HEK293 (cell line): Measurements from ENCODE around the gene PIK3C2A.
A peak's percentile ranks its signal among the peaks of the same experiment; 100 is the strongest.

Experiments
- CTCF ChIA-PET: fragments of 350-600 bp; formaldehyde crosslinking; extraction: SDS; loops from one replicate; lab custom pipeline; 2021; ENCODE audit warnings: antibody characterized with exemption; lab: Yijun Ruan, JAX
- POLR2A ChIA-PET: fragments of 300-600 bp; formaldehyde crosslinking; extraction: SDS; loops from one replicate; lab custom pipeline; 2020; ENCODE audit warnings: antibody characterized with exemption, inconsistent platforms; lab: Yijun Ruan, JAX
- H3K27ac ChIP-seq: fragments of 200-500 bp; sonication (Bioruptor generic); 2 replicates; pipeline ENCODE4 v1.5.1; 2014; ENCODE audit warnings: low read depth, low read length, control low read depth, inconsistent platforms; ENCODE audit errors: extremely low read depth
- H3K36me3 ChIP-seq, 2 experiments: fragments of 200-500 bp in 1 of 2; sonication (Bioruptor generic) in 1 of 2; 1 replicate in 1 of 2; 2 replicates in 1 of 2; pipeline ENCODE4 v1.5.1; 2014 to 2017; ENCODE audit warnings: inconsistent platforms in 2 of 2, low read length in 2 of 2; ENCODE audit not compliant: control insufficient read depth in 2 of 2, insufficient read depth in 1 of 2
- H3K4me1 ChIP-seq: fragments of 200-500 bp; sonication (Bioruptor generic); 2 replicates; pipeline ENCODE4 v1.5.1; 2014; ENCODE audit warnings: mild to moderate bottlenecking, low read length, inconsistent platforms; ENCODE audit not compliant: control insufficient read depth, insufficient read depth
- H3K4me3 ChIP-seq: 2 replicates; pipeline ENCODE4 v1.5.1; 2011; ENCODE audit warnings: low read depth, mild to moderate bottlenecking, control low read depth, low read length, moderate library complexity
- H3K9me3 ChIP-seq: fragments of 200-500 bp; sonication (Bioruptor generic); 2 replicates; pipeline ENCODE4 v1.5.1; 2014; ENCODE audit warnings: low read depth, low read length, inconsistent platforms; ENCODE audit not compliant: control insufficient read depth, insufficient read depth
- CTCF ChIP-seq: fragments of 450-650 bp; formaldehyde crosslinking; IDR thresholded peaks from 2 replicates; pipeline ENCODE4 v1.5.1; 2016; ENCODE audit warnings: missing biosample characterization, missing genetic modification characterization
- GFI1B ChIP-seq: fragments of 450-650 bp; formaldehyde crosslinking; IDR thresholded peaks from 2 replicates; pipeline ENCODE4 v1.5.1; 2016; ENCODE audit warnings: missing biosample characterization, missing genetic modification characterization
- GLIS2 ChIP-seq: fragments of 450-650 bp; formaldehyde crosslinking; IDR thresholded peaks from 2 replicates; pipeline ENCODE4 v1.5.1; 2016; ENCODE audit warnings: missing biosample characterization, missing genetic modification characterization
- IKZF3 ChIP-seq: fragments of 450-650 bp; IDR thresholded peaks from 2 replicates; pipeline ENCODE4 v1.5.0; 2018; ENCODE audit warnings: missing biosample characterization, mild to moderate bottlenecking, missing genetic modification characterization, moderate library complexity
- KLF8 ChIP-seq: fragments of 450-650 bp; formaldehyde crosslinking; IDR thresholded peaks from 2 replicates; pipeline ENCODE4 v1.5.1; 2016; ENCODE audit warnings: missing biosample characterization, missing genetic modification characterization
- PRDM1 ChIP-seq: fragments of 450-650 bp; formaldehyde crosslinking; IDR thresholded peaks from 2 replicates; pipeline ENCODE4; 2016; ENCODE audit warnings: missing biosample characterization, missing genetic modification characterization
- RBAK ChIP-seq: fragments of 450-650 bp; formaldehyde crosslinking; IDR thresholded peaks from 2 replicates; pipeline ENCODE4 v1.5.1; 2016; ENCODE audit warnings: missing biosample characterization, missing genetic modification characterization
- REPIN1 ChIP-seq: fragments of 450-650 bp; formaldehyde crosslinking; IDR thresholded peaks from 2 replicates; pipeline ENCODE4 v1.5.1; 2017; ENCODE audit warnings: missing biosample characterization, missing genetic modification characterization, low read depth
- SALL2 ChIP-seq: fragments of 450-650 bp; formaldehyde crosslinking; IDR thresholded peaks from 2 replicates; pipeline ENCODE4 v1.5.0; 2017; ENCODE audit warnings: missing biosample characterization, mild to moderate bottlenecking, missing genetic modification characterization, borderline replicate concordance
- SP2 ChIP-seq: fragments of 450-650 bp; formaldehyde crosslinking; IDR thresholded peaks from 2 replicates; pipeline ENCODE4 v1.5.1; 2016; ENCODE audit warnings: missing biosample characterization, missing genetic modification characterization
- TCF7L2 ChIP-seq: IDR thresholded peaks from 2 replicates; pipeline ENCODE4 v1.6.1; 2011; ENCODE audit warnings: low read depth, mild to moderate bottlenecking, inconsistent platforms, low read length, moderate library complexity, borderline replicate concordance
- ZBTB20 ChIP-seq: fragments of 450-650 bp; formaldehyde crosslinking; IDR thresholded peaks from 2 replicates; pipeline ENCODE4 v1.5.1; 2016; ENCODE audit warnings: missing biosample characterization, missing genetic modification characterization
- ZBTB48 ChIP-seq: fragments of 450-650 bp; formaldehyde crosslinking; IDR thresholded peaks from 2 replicates; pipeline ENCODE4 v1.5.1; 2016; ENCODE audit warnings: missing biosample characterization, missing genetic modification characterization
- ZBTB7A ChIP-seq: fragments of 450-650 bp; formaldehyde crosslinking; IDR thresholded peaks from 2 replicates; pipeline ENCODE4 v1.5.1; 2016; ENCODE audit warnings: low read depth, missing biosample characterization, missing genetic modification characterization
- ZEB2 ChIP-seq: fragments of 450-650 bp; formaldehyde crosslinking; IDR thresholded peaks from 2 replicates; pipeline ENCODE4 v1.5.1; 2016; ENCODE audit warnings: missing biosample characterization, missing genetic modification characterization
- ZFP41 ChIP-seq: fragments of 450-650 bp; formaldehyde crosslinking; IDR thresholded peaks from 2 replicates; pipeline ENCODE4 v1.5.1; 2016; ENCODE audit warnings: missing biosample characterization, missing genetic modification characterization, borderline replicate concordance
- ZNF10 ChIP-seq: fragments of 450-650 bp; formaldehyde crosslinking; IDR thresholded peaks from 2 replicates; pipeline ENCODE4 v1.5.1; 2017; ENCODE audit warnings: missing biosample characterization, missing genetic modification characterization
- ZNF341 ChIP-seq: fragments of 450-650 bp; formaldehyde crosslinking; IDR thresholded peaks from 2 replicates; pipeline ENCODE4; 2016; ENCODE audit warnings: low read depth, missing biosample characterization, missing genetic modification characterization
- ZNF354C ChIP-seq: fragments of 450-650 bp; formaldehyde crosslinking; IDR thresholded peaks from 2 replicates; pipeline ENCODE4 v1.5.1; 2016; ENCODE audit warnings: missing biosample characterization, missing genetic modification characterization, low read depth, borderline replicate concordance
- ZNF366 ChIP-seq: fragments of 450-650 bp; formaldehyde crosslinking; conservative IDR thresholded peaks from 2 replicates; pipeline ENCODE4 v1.5.1; 2016; ENCODE audit warnings: missing biosample characterization, missing genetic modification characterization
- ZNF433 ChIP-seq: fragments of 450-650 bp; formaldehyde crosslinking; IDR thresholded peaks from 2 replicates; pipeline ENCODE4 v1.5.1; 2016; ENCODE audit warnings: missing biosample characterization, missing genetic modification characterization, low read depth
- ZNF501 ChIP-seq: fragments of 450-650 bp; formaldehyde crosslinking; IDR thresholded peaks from 2 replicates; pipeline ENCODE4 v1.5.1; 2016; ENCODE audit warnings: missing biosample characterization, missing genetic modification characterization
- ZNF548 ChIP-seq: fragments of 450-650 bp; formaldehyde crosslinking; IDR thresholded peaks from 2 replicates; pipeline ENCODE4 v1.5.1; 2016; ENCODE audit warnings: missing biosample characterization, missing genetic modification characterization
- ZNF561 ChIP-seq: fragments of 450-650 bp; IDR thresholded peaks from 2 replicates; pipeline ENCODE4 v1.5.1; 2018; ENCODE audit warnings: missing biosample characterization, missing genetic modification characterization, borderline replicate concordance
- ZXDB ChIP-seq: fragments of 450-650 bp; formaldehyde crosslinking; IDR thresholded peaks from 2 replicates; pipeline ENCODE4 v1.5.1; 2016; ENCODE audit warnings: missing biosample characterization, missing genetic modification characterization
- TF ChIP-seq, protein P1 (sequence below): fragments of 450-650 bp; formaldehyde crosslinking; IDR thresholded peaks from 2 replicates; pipeline ENCODE4 v1.5.1; 2016; ENCODE audit warnings: missing biosample characterization, missing genetic modification characterization
- TF ChIP-seq, protein P2 (sequence below): fragments of 450-650 bp; formaldehyde crosslinking; IDR thresholded peaks from 2 replicates; pipeline ENCODE4 v1.5.1; 2017; ENCODE audit warnings: missing biosample characterization, missing genetic modification characterization
- TF ChIP-seq, protein P3 (sequence below): fragments of 450-650 bp; formaldehyde crosslinking; IDR thresholded peaks from 2 replicates; pipeline ENCODE4 v1.5.1; 2017; ENCODE audit warnings: missing biosample characterization, missing genetic modification characterization

PIK3C2A gene

DNA sequence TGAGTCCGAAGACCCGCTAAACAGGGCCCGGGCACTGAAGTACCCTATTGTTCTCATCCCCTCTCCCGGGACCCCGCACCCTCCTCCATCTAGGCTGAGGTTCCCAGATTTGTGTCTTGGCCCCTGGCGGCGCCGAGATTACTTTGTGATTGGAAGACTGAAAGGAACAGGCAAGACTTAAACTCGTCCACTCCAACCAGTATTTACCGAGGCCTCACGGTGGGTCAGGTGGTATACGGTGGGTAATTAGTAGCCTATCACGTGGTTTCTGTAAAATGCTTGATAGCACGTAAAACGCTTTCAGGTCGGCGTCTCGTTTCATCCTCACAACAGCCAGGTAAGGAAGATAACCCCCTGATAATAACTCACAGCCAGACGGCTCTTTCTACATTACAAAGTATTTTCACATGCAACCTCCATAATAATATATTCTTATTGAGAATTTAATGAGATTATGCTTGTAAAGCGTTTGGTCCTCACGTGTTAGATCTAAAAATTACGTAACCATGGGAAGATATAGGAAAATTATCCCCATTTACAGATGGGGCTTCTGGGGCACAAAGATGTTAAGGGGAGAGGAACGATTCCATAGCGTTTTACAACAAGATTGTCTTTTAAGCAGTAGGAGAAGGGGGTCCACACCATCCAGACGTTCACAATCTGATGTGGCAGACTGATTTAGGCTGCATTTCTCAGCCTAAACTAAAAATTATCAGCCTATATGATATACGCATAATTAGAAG is 642 bp upstream of the PIK3C2A start:
- H3K36me3 ChIP-seq, result peaks cover 0 to 9% of the 10 kb centered on the region in 2 experiments; a peak in 1 of 3 replicates
- ChIA-PET POLR2A (interaction anchor here (0.6 to 2.2 kb wide), 12 partner anchors 9 to 145 kb away, joined by 3 to 23 read pairs (median 6); partner anchors contain the start of genes NCR3LG1, NUCB2 and RPS13), CTCF (interaction anchor here (0.5 to 0.7 kb wide), 5 partner anchors 26 to 571 kb away, joined by 3 to 7 read pairs (median 3); no protein-coding TSS in a partner anchor)
- peaks cover 4% of the 10 kb centered on the region; the same call in 1 of the 2 replicates for H3K4me1 ChIP-seq
- peak overlapping the region; percentile 84 for H3K27ac ChIP-seq
- H3K9me3 ChIP-seq, result no peaks in the 10 kb centered on the region
- peak overlapping the region; percentile 92 for H3K4me3 ChIP-seq
- 0 out of 2 replicates have a peak, but pooled peaks have one; percentile 33 for TF ChIP-seq REPIN1 (tag by site-specific recombination)
- TF ChIP-seq KLF8 (tag by site-specific recombination), result no peak
- TF ChIP-seq ZFP41 (tag by site-specific recombination), result no peak
- 0 out of 2 replicates have a peak, but pooled peaks have one; percentile 29 for TF ChIP-seq ZBTB7A
- no peak for TF ChIP-seq RBAK
- peak; percentile 75; the same call in 1 of the 2 replicates for TF ChIP-seq GFI1B
- TF ChIP-seq GLIS2, result 0 out of 2 replicates have a peak, but pooled peaks have one; percentile 52
- peak; percentile 92 for TF ChIP-seq TCF7L2
- 0 out of 2 replicates have a peak, but pooled peaks have one; percentile 9 for TF ChIP-seq ZXDB
- peak; percentile 19; the same call in 1 of the 2 replicates for TF ChIP-seq IKZF3
- TF ChIP-seq ZNF354C (tag by site-specific recombination), result no peak
- no peak for TF ChIP-seq ZNF433 (tag by site-specific recombination)
- TF ChIP-seq ZBTB20 (tag by site-specific recombination), result peak; percentile 99
- TF ChIP-seq ZNF341, result peak; percentile 30; the same call in 1 of the 2 replicates
- no peak for TF ChIP-seq CTCF
- peak; percentile 64 for TF ChIP-seq ZNF10
- TF ChIP-seq PRDM1 (tag by site-specific recombination), result no peak
- peak; percentile 66 for TF ChIP-seq ZEB2
- TF ChIP-seq, protein P1, sequence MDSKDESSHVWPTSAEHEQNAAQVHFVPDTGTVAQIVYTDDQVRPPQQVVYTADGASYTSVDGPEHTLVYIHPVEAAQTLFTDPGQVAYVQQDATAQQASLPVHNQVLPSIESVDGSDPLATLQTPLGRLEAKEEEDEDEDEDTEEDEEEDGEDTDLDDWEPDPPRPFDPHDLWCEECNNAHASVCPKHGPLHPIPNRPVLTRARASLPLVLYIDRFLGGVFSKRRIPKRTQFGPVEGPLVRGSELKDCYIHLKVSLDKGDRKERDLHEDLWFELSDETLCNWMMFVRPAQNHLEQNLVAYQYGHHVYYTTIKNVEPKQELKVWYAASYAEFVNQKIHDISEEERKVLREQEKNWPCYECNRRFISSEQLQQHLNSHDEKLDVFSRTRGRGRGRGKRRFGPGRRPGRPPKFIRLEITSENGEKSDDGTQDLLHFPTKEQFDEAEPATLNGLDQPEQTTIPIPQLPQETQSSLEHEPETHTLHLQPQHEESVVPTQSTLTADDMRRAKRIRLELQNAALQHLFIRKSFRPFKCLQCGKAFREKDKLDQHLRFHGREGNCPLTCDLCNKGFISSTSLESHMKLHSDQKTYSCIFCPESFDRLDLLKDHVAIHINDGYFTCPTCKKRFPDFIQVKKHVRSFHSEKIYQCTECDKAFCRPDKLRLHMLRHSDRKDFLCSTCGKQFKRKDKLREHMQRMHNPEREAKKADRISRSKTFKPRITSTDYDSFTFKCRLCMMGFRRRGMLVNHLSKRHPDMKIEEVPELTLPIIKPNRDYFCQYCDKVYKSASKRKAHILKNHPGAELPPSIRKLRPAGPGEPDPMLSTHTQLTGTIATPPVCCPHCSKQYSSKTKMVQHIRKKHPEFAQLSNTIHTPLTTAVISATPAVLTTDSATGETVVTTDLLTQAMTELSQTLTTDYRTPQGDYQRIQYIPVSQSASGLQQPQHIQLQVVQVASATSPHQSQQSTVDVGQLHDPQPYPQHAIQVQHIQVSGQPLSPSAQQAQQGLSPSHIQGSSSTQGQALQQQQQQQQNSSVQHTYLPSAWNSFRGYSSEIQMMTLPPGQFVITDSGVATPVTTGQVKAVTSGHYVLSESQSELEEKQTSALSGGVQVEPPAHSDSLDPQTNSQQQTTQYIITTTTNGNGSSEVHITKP (tag by site-specific recombination), result no peak; the same call in 1 of the 2 replicates
- TF ChIP-seq SALL2 (tag by site-specific recombination), result no peak
- TF ChIP-seq, protein P2, sequence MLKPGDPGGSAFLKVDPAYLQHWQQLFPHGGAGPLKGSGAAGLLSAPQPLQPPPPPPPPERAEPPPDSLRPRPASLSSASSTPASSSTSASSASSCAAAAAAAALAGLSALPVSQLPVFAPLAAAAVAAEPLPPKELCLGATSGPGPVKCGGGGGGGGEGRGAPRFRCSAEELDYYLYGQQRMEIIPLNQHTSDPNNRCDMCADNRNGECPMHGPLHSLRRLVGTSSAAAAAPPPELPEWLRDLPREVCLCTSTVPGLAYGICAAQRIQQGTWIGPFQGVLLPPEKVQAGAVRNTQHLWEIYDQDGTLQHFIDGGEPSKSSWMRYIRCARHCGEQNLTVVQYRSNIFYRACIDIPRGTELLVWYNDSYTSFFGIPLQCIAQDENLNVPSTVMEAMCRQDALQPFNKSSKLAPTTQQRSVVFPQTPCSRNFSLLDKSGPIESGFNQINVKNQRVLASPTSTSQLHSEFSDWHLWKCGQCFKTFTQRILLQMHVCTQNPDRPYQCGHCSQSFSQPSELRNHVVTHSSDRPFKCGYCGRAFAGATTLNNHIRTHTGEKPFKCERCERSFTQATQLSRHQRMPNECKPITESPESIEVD (tag by site-specific recombination), result 0 out of 2 replicates have a peak, but pooled peaks have one; percentile 42
- TF ChIP-seq, protein P3, sequence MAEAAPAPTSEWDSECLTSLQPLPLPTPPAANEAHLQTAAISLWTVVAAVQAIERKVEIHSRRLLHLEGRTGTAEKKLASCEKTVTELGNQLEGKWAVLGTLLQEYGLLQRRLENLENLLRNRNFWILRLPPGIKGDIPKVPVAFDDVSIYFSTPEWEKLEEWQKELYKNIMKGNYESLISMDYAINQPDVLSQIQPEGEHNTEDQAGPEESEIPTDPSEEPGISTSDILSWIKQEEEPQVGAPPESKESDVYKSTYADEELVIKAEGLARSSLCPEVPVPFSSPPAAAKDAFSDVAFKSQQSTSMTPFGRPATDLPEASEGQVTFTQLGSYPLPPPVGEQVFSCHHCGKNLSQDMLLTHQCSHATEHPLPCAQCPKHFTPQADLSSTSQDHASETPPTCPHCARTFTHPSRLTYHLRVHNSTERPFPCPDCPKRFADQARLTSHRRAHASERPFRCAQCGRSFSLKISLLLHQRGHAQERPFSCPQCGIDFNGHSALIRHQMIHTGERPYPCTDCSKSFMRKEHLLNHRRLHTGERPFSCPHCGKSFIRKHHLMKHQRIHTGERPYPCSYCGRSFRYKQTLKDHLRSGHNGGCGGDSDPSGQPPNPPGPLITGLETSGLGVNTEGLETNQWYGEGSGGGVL (tag by site-specific recombination), result peak; percentile 40; the same call in 1 of the 2 replicates
- 0 out of 2 replicates have a peak, but pooled peaks have one; percentile 18 for TF ChIP-seq ZNF561 (tag by site-specific recombination)
- TF ChIP-seq ZNF501, result peak; percentile 8; the same call in 1 of the 2 replicates
- TF ChIP-seq ZBTB48 (tag by site-specific recombination), result peak; percentile 78; the same call in 1 of the 2 replicates
- TF ChIP-seq SP2 (tag by site-specific recombination), result peak; percentile 52
- no peak for TF ChIP-seq ZNF548 (tag by site-specific recombination)
- TF ChIP-seq ZNF366 (tag by site-specific recombination), result peak; percentile 56; the same call in 1 of the 2 replicates
